T-helper 1 cell treated with Interleukin-12 subunit alpha and Interleukin-12 subunit beta and Interleukin-4 antibody, amounts not matched to agents 30 μg/mL and 1 μg/mL, for 36 hours (primary cell): ENCODE measurements around the gene DYRK3.
A peak's percentile ranks its signal among the peaks of the same experiment; 100 is the strongest.

ENCODE experiments used
- H3K27ac Mint-ChIP-seq: one replicate; pipeline ENCODE4 v1.8.0; 2021; ENCODE audit warnings: mild to moderate bottlenecking, mixed read lengths
- H3K27me3 Mint-ChIP-seq: one replicate; pipeline ENCODE4 v1.8.0; 2021; ENCODE audit warnings: low read depth, mixed read lengths
- H3K36me3 Mint-ChIP-seq: one replicate; pipeline ENCODE4 v1.8.0; 2021; ENCODE audit warnings: low read depth, mixed read lengths
- H3K4me1 Mint-ChIP-seq: one replicate; pipeline ENCODE4 v1.8.0; 2021; ENCODE audit warnings: low read depth, mixed read lengths
- H3K4me3 Mint-ChIP-seq: one replicate; pipeline ENCODE4 v1.8.0; 2021; ENCODE audit warnings: mild to moderate bottlenecking, moderate library complexity, mixed read lengths
- H3K9me3 Mint-ChIP-seq: one replicate; pipeline ENCODE4 v1.8.0; 2021; ENCODE audit warnings: mixed read lengths

Gene DYRK3

DNA sequence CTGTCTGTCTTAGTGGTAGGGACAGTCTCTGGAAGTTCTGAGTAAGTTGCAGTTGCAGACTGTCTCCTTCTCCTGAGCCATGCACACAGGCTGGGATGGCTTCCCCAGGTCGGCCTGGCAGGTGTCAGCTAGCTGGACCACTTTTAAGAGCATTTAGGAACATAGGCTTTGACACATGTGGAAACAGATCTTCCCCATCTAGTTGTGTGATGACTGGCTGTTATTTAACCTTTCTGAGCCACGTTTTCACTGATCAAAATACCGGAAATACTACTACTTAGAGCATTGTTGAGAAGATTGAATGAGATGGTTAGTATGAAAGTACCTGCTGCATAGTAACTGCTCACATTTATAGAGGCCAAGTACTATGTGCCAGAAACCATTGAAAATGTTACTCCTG is 43.2 kb downstream of the DYRK3 start:
- Mint-ChIP-seq H3K36me3 (no peaks in the 10 kb centered on the region), H3K27ac (no peak overlapping the region), H3K4me3 (no peak overlapping the region), H3K9me3 (no peaks in the 10 kb centered on the region), H3K27me3 (peaks cover 5% of the 10 kb centered on the region), H3K4me1 (peaks cover 22% of the 10 kb centered on the region)

DNA sequence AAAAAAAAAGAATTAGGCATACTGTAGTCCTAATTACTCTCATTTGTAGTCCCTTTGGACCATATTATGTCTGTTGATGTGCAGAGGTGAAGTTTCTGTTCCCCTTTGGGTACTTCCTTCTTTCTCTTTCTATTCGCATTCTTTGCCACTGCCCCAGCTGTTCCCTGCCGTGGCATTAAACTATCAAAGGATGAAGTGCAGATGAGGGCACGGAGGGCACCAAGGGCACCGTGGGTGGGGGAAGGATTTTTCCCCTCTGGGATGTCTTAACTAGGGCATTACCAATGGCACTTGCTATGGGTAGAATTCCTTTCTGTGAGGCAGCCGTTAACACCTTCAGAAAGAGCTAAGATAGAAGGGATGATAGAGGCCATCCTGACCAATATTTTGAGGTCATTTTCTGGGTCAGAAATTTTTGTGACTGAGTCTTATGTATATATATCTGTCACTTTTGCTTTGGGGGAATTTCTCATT is 44.4 kb downstream of the DYRK3 start:
- peak overlapping the region; percentile 62 for H3K4me3 Mint-ChIP-seq
- peaks cover 8% of the 10 kb centered on the region for H3K27me3 Mint-ChIP-seq
- peaks cover 30% of the 10 kb centered on the region for H3K4me1 Mint-ChIP-seq
- H3K9me3 Mint-ChIP-seq: no peaks in the 10 kb centered on the region
- peak overlapping the region; percentile 54 for H3K27ac Mint-ChIP-seq
- H3K36me3 Mint-ChIP-seq: no peaks in the 10 kb centered on the region

DNA sequence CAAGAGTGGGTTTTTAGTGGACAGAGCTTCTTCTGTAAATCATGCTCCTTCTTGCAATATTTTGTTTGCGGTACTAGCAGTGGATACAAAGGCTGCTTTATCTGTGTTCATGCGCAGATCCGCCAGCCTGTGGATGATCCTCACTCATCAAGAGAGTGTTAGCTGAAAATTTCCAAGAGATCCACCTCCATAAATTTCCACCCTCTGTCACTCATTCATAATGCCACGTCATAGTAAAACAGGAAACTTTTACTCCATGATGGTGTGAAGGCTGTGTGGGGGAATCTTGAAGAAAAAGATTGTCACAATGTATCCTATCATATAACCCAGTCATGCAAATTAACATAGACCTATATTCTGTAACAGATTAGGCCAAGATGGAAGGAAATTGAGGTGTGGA is 44.9 kb downstream of the DYRK3 start:
- Mint-ChIP-seq H3K36me3 (no peaks in the 10 kb centered on the region), H3K4me1 (peaks cover 30% of the 10 kb centered on the region), H3K27me3 (peaks cover 8% of the 10 kb centered on the region), H3K4me3 (no peak overlapping the region), H3K27ac (no peak overlapping the region), H3K9me3 (no peaks in the 10 kb centered on the region)

DNA sequence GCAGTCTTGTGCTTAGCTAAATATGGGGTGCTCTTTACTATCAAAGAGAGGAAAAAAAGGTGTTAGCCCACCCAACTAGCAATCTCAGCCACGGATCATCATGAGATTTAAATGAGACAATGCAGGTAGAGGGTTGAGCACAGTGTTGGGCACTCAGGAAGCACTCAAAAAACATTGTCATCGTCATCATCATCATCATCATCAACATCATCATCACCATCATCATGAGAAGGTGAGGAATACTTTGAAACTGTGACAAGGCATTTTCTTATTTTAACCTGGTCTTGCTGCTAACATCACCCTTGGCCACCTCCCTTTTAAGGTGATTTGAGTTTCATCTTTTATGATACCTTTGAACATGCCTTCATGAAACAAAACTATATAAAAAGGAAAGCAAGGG is 46.0 kb downstream of the DYRK3 start:
- Mint-ChIP-seq H3K9me3 (no peaks in the 10 kb centered on the region), H3K27me3 (peaks cover 8% of the 10 kb centered on the region), H3K4me3 (no peak overlapping the region), H3K36me3 (peaks cover 1% of the 10 kb centered on the region), H3K27ac (no peak overlapping the region), H3K4me1 (peaks cover 30% of the 10 kb centered on the region)

DNA sequence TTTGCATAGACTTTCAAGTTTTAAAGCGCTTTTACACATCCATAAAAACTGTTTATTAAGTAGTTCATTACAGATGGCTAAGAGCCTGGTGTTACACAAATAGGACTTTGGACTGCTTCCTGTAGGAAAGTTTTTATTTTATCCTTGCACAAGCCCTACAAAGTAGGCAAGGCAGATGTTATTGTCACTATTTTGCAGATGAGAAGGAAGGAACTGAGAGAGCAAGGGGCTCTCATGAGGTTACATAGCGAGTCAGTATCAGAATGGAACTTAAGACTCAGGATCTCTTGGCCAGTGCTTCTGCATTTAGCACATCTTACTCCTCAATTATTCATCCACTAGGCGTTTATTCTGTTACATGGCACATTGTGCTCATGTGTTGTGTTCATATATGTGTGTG is 46.8 kb downstream of the DYRK3 start:
- H3K9me3 Mint-ChIP-seq: no peaks in the 10 kb centered on the region
- H3K27ac Mint-ChIP-seq: no peak overlapping the region
- H3K4me1 Mint-ChIP-seq: peaks cover 32% of the 10 kb centered on the region
- no peak overlapping the region for H3K4me3 Mint-ChIP-seq
- H3K27me3 Mint-ChIP-seq: peaks cover 8% of the 10 kb centered on the region
- H3K36me3 Mint-ChIP-seq: peaks cover 5% of the 10 kb centered on the region

DNA sequence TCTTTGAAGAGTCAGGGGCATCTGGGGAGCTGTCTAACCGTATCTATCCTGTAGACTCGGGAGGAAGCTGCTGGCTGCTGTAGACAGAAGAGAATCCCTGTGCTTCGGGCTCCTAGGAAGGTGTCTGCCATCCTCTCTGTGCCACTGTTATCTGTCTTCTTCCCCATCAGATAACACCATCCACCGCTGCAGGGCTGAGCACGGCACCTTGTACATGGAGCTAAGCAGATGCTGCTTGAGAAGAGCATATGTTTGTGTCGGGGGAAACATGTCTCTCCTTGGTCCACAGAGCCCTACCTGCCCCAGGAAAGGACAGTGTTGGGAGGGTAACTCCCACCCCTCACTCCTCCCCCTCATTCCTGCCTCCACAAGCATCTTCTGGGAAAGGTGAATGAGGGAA is 48.0 kb downstream of the DYRK3 start:
- Mint-ChIP-seq H3K9me3 (no peaks in the 10 kb centered on the region), H3K4me3 (no peak overlapping the region), H3K27me3 (peaks cover 8% of the 10 kb centered on the region), H3K36me3 (peaks cover 5% of the 10 kb centered on the region), H3K4me1 (peaks cover 43% of the 10 kb centered on the region), H3K27ac (no peak overlapping the region)

DNA sequence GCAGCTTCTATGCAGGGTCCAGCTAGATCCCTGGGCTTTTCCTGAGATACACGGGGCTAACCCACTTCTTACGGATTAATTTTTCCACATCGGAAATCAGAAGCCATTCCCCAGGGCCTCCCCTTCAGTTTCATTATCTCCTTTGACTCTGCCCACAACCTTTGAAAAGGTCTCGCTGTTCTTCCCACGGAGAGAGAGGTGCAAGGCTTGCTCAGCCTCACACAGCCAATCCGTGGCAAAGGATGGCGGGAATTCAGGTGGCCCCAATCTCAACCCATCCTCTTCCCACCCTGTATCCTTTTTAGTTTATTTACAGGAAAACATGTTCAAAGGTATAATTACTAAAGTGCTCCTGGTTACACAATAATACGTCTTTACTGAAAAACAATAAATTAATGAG is 48.7 kb downstream of the DYRK3 start:
- Mint-ChIP-seq H3K4me1 (peaks cover 42% of the 10 kb centered on the region), H3K4me3 (peak overlapping the region; percentile 83), H3K9me3 (no peaks in the 10 kb centered on the region), H3K27ac (no peak overlapping the region), H3K36me3 (peaks cover 5% of the 10 kb centered on the region), H3K27me3 (peaks cover 8% of the 10 kb centered on the region)

DNA sequence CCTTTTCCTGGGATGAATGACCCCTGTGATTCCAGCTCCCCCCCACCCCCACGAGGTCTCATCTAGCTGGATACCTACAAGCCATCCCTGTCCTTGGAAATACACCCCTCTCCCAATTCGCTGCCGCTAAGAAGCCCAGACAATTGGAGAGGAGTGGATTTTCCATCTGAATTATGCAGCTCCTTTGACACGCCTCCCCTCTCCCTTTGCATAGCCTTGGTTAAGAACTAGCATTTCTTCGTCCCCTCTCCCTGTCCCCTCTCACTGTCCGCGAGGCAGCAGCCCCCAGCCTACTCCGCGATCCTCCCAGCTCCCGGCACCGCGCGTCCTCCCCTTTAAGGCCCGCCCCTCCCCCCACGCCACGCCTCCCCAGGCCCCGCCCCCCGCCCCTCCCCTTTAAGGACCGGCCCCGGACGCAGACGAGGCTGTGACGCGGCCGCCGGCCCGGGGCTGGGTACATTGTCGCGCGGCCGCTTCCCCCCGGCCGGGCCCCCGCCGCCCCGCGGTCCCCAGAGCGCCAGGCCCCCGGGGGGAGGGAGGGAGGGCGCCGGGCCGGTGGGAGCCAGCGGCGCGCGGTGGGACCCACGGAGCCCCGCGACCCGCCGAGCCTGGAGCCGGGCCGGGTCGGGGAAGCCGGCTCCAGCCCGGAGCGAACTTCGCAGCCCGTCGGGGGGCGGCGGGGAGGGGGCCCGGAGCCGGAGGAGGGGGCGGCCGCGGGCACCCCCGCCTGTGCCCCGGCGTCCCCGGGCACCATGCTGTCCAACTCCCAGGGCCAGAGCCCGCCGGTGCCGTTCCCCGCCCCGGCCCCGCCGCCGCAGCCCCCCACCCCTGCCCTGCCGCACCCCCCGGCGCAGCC is 49.4 kb downstream of the DYRK3 start, which contains the start of gene MAPKAPK2:
TSS of gene MAPKAPK2 (plus strand) at position 428 of the 856 bp plus-strand sequence. CDS start at position 753, 325 bp downstream.
- no peaks in the 10 kb centered on the region for H3K9me3 Mint-ChIP-seq
- H3K36me3 Mint-ChIP-seq: peaks cover 5% of the 10 kb centered on the region
- H3K27ac Mint-ChIP-seq: peak within 1 kb of the TSS; percentile 96
- H3K4me1 Mint-ChIP-seq: peaks cover 42% of the 10 kb centered on the region
- H3K4me3 Mint-ChIP-seq: peak within 1 kb of the TSS; percentile 98
- peaks cover 8% of the 10 kb centered on the region for H3K27me3 Mint-ChIP-seq

DNA sequence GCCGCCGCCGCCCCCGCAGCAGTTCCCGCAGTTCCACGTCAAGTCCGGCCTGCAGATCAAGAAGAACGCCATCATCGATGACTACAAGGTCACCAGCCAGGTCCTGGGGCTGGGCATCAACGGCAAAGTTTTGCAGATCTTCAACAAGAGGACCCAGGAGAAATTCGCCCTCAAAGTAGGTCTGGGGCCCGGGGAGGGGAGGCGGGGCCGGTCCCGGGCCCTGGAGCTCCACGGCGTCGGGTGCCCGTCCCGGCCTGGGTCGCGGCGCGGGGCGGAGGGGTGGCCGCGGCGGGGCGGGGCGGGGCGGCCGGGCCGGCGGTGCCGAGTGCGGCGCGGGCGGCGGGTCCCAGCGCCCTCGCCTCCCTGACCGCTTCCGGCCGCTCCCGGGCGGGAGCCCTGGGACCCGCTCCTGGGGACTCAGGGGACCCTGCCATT is 50.0 kb downstream of the DYRK3 start:
- Mint-ChIP-seq H3K9me3 (no peaks in the 10 kb centered on the region), H3K36me3 (peaks cover 5% of the 10 kb centered on the region), H3K27ac (peak overlapping the region; percentile 96), H3K4me1 (peaks cover 40% of the 10 kb centered on the region), H3K27me3 (peaks cover 8% of the 10 kb centered on the region), H3K4me3 (peak overlapping the region; percentile 98)

DNA sequence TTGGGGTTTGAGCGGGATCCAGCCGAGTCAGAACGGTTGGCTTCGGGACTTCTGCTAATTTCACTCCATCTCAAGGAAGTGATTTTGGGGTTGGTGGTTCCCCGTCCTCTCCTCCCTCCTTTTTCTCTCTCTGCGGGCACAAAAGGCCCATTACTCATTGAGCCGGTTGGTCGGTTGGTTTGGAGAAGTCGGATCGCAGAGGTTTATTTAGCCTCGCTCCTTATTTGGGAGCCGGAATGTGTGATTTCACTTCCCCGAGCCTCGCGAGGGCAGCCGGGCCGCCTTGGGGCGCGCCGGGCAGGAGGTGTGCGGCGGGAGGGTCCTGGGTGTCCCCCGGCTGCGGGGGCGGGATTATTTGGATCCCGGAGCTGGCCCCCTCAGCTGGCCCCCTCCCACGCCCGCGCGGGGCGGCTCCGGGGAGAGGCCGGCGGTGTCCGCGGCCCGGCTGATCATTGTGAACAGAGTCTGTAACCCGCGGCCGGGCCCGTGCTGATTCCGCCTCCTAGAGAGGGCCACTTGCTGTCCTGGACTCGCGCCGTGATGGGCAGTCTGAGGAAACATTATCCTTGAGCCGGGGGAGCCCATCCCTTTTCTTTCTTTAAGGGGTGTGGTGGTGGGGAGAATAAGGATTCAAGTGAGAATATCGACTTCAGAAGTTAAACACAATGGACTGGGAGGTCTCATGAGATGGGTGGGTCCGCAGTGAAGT is 50.6 kb downstream of the DYRK3 start:
- H3K27ac Mint-ChIP-seq: peak overlapping the region; percentile 97
- peaks cover 5% of the 10 kb centered on the region for H3K36me3 Mint-ChIP-seq
- peaks cover 41% of the 10 kb centered on the region for H3K4me1 Mint-ChIP-seq
- no peaks in the 10 kb centered on the region for H3K9me3 Mint-ChIP-seq
- peaks cover 8% of the 10 kb centered on the region for H3K27me3 Mint-ChIP-seq
- peak overlapping the region; percentile 98 for H3K4me3 Mint-ChIP-seq

DNA sequence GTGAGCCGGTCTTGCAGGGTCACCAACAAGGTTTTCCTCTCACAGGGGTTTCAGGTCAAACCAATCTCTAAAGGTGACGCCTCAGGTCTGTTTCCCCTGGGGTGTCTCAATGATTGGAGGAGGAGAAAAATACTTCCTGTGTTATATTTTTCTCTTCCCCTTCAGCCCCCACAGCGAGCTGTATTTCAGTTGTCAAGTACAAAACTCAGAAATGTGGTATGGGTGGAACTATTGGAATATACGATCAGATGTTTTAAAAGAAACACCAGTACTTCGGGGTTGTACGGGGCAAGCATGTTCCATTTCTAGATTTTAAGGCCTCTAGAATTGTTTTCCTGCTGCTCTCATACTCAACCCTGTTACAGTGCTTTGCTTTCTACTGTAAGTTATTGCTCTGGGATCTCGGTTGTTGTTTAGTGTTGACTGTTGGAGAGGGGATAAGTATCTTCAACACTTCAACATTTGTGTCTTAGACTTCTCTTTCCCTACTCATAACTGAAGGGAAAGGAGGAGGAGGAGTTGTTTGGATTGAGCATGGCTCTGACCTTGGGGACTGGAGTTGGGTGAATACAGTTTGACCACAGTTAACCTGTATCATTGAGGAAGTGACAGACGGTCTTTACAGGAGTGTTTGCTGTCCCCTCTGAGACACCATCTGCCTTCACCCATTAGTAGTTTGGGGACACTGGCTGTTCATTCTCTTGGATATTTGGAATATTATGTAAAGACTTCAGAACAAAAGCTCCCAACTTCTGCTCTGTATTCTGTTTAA is 51.3 kb downstream of the DYRK3 start:
- Mint-ChIP-seq H3K36me3 (peaks cover 5% of the 10 kb centered on the region), H3K27ac (peak overlapping the region; percentile 97), H3K4me3 (peak overlapping the region; percentile 98), H3K9me3 (no peaks in the 10 kb centered on the region), H3K4me1 (peaks cover 43% of the 10 kb centered on the region), H3K27me3 (peaks cover 8% of the 10 kb centered on the region)

DNA sequence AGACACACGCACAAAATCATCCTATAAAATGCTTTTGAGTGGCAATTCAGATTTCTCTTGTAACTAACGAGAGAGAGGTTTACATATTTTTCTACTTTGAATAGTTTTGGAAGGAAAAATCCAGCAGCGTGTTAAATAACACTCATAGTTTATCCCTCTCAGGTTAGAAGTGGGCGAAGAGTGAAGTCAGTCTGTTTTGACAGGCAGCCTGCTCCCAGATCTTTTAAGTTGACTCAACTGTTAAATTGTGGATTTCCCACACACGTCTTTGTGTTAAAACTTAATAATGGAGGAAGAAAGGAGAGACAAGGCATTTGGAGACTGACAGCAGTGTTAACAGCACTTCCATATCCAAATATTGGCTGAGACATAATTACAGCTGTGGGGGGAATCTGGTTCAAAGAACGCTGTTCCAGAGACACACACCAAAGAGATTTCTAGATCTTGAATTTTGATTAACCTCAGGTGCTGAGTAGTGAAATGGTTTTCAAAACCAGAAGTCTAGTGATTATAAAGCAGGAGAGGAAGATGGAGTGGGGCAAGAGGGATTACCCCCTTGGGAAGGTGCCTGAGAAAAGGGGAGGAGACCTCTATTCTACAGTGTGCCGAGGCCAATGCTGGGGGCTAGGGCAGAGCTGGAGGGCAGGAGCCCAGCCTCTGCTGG is 52.0 kb downstream of the DYRK3 start:
- H3K4me1 Mint-ChIP-seq: peaks cover 47% of the 10 kb centered on the region
- H3K36me3 Mint-ChIP-seq: peaks cover 5% of the 10 kb centered on the region
- peaks cover 8% of the 10 kb centered on the region for H3K27me3 Mint-ChIP-seq
- H3K27ac Mint-ChIP-seq: peak overlapping the region; percentile 97
- H3K9me3 Mint-ChIP-seq: no peaks in the 10 kb centered on the region
- peak overlapping the region; percentile 98 for H3K4me3 Mint-ChIP-seq

DNA sequence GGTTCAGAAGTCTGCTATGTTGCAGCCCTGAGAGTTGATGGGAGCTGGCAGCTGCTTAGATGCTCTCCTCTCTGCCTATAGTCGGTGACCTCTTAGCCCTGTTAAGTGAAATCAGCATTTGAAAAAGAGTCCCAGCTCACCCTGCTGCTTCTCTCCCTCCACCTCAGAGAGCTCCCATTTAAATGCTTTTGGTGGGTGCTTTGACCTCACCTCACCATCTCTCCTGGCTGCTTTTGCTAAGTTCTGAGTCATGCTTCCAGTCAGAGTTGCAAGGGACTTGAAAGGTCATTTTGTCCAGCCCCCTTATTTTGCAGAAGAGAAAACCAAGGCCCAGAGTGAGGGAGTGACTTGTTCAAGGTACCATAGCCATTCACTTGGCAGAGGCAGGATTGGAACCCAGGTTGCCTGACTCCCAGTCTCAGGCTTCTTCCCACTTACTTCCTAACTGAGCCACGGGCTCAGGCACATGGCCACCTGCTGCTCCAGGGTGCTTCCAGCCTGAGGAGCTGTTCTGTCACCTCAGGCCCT is 52.6 kb downstream of the DYRK3 start:
- Mint-ChIP-seq H3K27ac (no peak overlapping the region), H3K4me3 (peak overlapping the region; percentile 37), H3K36me3 (peaks cover 6% of the 10 kb centered on the region), H3K27me3 (peaks cover 8% of the 10 kb centered on the region), H3K9me3 (no peaks in the 10 kb centered on the region), H3K4me1 (peaks cover 50% of the 10 kb centered on the region)

DNA sequence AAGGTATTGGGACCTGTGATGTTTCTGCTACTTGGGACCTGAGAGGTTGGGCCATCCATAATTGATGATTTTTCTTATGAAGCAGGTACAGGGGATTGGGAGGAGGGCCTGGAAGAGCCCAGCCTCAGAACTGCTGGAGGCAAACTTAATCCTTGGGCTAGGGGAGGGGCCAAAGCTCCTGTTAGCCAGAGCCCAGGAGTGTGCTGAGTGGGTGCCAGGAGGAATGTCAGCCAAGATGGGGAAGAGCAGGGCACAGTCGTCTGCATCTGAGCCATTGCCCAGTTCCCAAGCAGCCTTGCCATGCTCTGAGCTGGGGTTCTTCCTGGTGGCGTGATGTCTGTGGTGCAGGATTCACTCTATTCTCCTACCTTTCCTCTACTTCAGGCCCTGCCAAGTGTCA is 55.2 kb downstream of the DYRK3 start:
- H3K36me3 Mint-ChIP-seq: peaks cover 8% of the 10 kb centered on the region

More for the DNA sequence above, 55.2 kb downstream of the DYRK3 start:
- no peak overlapping the region for H3K4me3 Mint-ChIP-seq
- no peaks in the 10 kb centered on the region for H3K9me3 Mint-ChIP-seq
- no peaks in the 10 kb centered on the region for H3K27me3 Mint-ChIP-seq
- no peak overlapping the region for H3K27ac Mint-ChIP-seq
- peaks cover 54% of the 10 kb centered on the region for H3K4me1 Mint-ChIP-seq
